Measurements from ENCODE around the gene TAF15.

GRCh38 chr17:35842239-35842638, 33.0 kb downstream of the TAF15 start:
- TF ChIP-seq CTCF (IDR thresholded peaks at IDR 0.05): no peak
- no peak for TF ChIP-seq POLR2A (IDR thresholded peaks at IDR 0.05)

Data from testis (tissue), 2 donors.